Activated CD8-positive, alpha-beta memory T cell treated with anti-CD3 and anti-CD28 coated beads for 24 hours (primary cell): ENCODE measurements around the gene UBB.
"Not testable (repeated sequence)": the region's sequence is repeated elsewhere in the genome, so short reads cannot be mapped to it uniquely, and the experiment has no call there.

Experiments
- DNase-seq: peaks from one replicate; pipeline ENCODE4 v3.0.0-alpha.2; 2020

Gene UBB

GRCh38 chr17:16378636-16379282 is 2.1 kb upstream of the UBB start:
- no peak for DNase-seq

DNA sequence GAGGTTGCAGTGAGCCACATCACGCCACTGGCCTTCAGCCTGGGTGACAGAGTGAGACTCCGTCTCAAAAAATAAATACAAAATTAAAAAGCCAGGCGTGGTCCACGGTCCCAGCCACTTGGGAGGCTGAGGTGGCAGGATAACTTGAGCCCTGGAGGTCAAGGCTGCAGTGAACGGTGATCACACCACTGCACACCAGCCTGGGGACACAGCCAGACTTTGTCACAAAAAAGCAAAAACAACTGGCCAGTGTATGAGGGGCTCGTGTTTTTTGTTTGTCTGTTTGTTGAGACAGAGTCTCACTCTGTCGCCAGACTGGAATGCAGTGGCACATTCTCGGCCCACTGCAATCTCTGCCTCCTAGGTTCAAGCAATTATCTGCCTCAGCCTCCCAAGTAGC is 1.2 kb upstream of the UBB start:
- DNase-seq, result no peak

DNA sequence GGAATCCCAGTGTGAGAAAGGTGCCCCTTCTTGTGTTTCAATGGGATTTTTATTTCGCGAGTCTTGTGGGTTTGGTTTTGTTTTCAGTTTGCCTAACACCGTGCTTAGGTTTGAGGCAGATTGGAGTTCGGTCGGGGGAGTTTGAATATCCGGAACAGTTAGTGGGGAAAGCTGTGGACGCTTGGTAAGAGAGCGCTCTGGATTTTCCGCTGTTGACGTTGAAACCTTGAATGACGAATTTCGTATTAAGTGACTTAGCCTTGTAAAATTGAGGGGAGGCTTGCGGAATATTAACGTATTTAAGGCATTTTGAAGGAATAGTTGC is 567 bp downstream of the UBB start:
- no peak for DNase-seq

GRCh38 chr17:16383216-16383615 is 2.3 kb downstream of the UBB start:
- DNase-seq, result no peak

- DNase-seq, result no peak
Observed at GRCh38 chr17:16383772-16384287, 2.9 kb downstream of the UBB start.

DNA sequence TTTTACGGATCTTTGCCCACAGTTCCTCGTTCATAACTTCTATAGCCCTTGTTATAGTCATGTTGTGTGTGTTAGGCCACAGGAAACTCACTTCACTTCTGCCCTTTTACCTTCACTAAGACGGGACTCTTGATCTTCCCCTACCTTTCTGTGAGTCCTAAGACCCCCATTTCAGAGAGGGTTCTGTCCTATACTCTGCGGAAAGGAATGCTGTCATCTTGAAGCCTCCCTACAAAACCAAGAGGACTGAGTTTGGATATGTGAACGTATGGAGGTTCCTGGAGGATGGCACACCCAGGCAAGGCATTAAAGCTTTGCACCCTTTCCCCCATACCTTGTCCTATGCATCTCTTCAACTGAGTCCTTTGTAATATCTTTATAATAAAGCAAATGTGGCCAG is 3.7 kb downstream of the UBB start:
- no peak for DNase-seq

DNA sequence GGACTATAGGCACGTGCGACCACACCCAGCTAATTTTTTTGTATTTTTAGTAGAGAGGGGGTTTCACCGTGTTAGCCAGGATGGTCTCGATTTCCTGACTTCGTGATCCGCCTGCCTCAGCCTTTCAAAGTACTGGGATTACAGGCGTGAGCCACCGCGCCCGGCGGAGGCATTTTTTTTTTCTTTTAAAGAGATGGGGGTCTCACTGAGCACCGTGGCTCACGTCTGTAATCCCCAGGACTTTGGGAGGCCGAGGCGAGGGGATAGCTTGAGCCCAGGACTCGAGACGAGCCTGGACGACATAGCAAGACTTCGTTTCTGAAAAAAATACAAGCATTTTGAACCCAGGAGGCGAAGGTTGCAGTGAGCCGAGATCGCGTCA is 5.2 kb downstream of the UBB start:
- not testable (repeated sequence) for DNase-seq

DNA sequence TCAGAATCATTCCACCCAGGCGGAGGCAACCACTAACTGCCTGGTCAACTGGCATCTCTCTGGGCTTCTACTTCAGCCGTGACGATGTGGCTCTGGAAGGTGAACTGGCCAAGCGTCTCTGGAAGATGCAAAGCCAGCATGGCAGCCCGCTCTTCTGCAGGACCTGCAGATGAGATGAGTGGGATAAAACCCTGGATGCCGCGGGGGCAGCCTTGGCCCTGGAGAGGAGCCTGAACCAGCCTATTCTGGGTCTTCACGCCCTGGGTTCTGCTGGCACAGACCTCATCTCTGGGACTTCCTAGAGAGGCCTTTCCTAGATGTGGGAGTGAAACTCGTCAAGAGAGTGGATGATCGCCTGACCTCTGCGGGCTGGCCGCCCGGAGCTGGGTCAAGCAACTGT is 10.6 kb downstream of the UBB start:
- DNase-seq, result no peak

DNA sequence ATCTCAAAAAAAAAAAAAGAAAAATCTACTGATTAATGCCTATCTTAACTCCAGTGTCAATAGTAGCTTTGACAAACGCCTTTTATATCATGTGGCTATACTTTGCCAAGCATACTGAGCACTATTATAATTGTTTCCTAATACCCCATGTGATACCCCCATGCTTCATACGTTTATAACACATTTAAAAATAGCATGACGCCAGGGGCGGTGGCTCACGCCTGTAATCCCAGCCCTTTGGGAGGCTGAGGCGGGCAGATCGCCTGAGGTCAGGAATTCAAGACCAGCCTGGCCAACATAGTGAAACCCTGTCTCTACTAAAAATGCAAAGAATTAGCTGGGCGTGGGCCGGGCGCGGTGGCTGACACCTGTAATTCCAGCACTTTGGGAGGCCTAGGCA is 11.6 kb downstream of the UBB start:
- DNase-seq, result not testable (repeated sequence)

DNA sequence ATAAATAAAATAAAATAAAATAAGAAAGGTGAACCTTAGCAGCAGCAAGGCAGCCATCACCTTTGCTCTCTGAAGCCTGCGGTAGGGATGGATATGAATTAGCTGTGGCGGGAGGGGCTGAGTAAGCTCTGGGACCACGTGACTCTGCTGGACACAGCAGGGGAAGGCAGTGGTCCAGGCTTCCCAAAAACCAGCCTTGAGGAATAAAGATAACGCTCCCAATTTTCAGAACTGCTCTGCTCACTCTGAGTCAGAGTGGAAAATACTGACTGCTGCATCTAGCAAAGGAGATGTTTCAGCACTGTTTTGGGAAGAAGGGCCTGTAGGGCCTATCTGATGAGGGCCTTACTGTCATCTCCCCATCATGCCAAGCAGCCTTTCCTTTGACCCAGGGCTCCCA is 15.0 kb downstream of the UBB start:
- DNase-seq, result not testable (repeated sequence)

GRCh38 chr17:16396693-16397092 is 15.8 kb downstream of the UBB start:
- not testable (repeated sequence) for DNase-seq

DNA sequence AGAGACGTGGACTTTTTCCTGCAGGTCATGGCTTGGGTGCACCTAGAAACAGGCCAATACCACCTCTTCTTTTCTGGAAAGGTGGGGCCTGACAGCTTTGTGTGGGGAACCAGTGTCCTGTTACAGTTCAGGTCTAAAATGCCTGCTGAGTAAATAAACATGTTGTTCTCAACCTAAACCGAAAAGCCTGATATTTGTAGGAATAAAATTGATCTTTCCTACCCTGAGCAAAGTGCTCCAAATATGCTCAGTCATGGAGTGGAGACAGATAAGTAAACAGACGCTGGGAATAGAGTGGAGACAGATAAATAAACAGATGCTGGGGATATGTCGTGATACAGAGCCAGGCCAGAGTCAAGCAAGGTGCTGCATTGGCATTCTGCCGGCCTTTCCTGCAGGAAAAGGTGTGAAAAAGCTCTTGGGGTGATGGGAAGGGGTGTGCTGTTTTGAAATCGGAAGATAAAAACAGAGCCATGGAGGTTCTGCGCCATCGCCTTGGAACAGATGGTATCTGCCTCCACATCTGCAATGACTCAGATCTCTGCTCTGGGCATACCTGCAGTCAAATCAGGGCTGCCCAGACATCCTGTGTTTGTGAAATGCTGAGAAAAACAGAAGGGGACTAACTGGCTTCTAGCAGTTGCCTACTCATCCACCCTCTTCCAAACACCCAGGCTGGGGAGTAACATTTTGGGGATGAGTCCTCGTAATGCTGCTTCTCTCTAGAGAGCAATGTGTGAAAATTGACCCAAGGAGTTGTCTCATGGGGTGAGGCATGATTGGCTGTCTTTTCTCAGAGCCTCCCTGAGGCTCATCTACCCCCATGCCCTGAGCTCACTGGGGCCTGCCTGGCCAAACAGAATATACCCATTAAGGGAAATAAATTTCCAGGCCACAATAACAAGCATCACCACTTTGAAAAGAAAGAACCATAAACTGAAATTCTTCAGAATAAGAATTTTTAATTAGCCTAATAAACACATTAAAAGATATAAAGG is 17.7 kb downstream of the UBB start:
- no peak for DNase-seq

DNA sequence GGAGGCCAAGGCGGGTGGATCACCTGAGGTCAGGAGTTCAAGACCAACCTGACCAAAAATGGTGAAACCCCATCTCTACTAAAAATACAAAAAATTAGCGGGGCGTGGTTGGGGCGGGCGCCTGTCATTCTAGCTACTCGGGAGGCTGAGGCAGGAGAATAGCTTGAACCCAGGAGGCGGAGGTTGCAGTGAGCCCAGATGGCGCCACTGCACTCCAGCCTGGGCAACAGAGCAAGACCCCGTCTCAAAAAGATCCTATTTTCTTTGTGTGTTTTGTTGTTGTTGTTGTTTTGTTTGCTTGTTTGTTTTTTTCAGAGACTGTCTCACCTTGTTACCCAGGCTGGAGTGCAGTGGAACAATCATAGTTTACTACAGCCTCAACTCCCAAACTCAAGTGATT is 23.0 kb downstream of the UBB start:
- not testable (repeated sequence) for DNase-seq

DNA sequence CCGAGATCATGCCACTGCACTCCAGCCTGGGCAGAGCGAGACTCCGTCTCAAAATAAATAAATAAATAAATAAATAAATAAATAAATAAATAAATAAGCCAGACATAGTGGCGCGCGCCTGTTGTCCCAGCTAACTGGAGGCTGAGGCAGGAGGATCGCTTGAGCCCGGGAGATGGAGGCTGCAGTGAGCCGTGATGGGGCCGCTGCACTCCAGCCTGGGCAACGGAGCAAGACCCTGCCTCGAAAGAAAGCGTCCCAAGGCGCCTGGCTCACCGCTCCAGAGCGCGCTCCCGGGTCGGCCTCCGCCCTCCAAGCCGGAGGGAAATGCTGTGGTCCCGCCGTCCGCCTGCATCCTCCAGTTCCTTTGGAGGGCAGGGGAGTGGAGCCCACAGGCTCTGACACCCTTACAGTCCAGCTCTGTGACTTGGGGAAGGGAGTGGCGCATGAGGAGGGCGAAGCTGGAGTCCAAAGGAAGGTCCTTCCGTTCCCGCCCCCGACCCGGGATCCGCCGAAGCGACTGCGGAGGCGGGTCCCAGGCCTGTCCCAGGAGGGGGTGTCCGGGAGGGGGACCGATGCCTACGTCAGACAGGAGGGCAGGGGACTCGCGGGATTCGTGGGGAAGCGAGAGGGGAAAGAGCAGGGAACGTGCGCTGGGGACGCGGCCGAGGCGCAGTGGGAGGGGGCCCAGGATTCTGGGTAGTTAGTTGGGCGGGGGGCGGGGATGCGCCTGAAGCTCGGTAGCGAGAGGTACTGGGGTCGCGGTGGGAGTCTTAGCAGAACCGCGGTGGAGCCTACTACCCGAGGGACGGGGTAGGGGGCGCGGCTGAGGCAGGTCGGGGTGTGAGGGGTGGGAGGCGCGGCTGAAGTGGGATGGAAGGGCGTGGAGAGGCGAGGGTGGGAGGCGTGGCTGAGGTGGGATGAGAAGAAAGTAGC is 26.1 kb downstream of the UBB start:
- DNase-seq, result no peak

DNA sequence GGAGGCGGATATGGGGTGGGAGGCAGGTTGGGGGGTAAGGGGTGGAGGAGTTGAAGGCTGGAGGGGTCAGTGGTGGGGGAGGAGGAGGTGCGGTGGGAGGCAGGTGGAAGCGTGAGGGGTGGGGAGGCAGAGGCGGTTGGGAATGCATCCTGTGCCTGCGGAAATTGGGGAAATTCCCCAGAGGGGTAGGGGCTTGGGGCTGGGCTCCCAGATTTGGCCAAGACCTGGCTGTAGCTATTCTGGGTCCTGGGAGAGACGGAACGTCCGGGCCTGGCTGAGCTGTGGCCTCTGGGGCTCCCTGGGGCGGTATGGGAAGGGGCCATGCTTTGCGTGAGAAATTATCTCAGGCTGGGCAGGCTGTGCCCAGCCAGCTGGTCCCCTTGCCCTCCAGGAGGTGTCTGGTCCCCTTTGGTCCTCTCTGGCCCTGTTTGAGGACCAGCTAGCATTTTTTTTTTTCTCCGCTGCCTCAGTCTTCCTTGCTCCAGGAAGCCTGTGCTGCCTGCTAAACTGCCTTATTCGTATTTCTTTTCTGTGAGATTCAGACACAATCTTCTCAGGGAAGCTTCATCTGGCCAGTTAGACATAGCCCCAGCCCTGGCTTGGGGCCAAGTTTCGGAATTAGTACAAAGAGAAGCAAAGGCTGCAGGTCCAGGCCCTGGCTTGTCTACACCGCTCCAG is 27.2 kb downstream of the UBB start:
- no peak for DNase-seq

- DNase-seq, result peak; percentile 78
Observed at GRCh38 chr17:16415031-16415924, 34.4 kb downstream of the UBB start, which contains the start of gene TRPV2. TSS of gene TRPV2 (plus strand) at chr17:16415571. CDS start at chr17:16417669, 2,098 bp downstream.

- DNase-seq, result no peak
Observed at GRCh38 chr17:16417399-16417798, 36.5 kb downstream of the UBB start.

- no peak for DNase-seq
Observed at GRCh38 chr17:16417896-16418684, 37.2 kb downstream of the UBB start.

- DNase-seq, result no peak
Observed at GRCh38 chr17:16418685-16419068, 37.8 kb downstream of the UBB start.
